GM21717 (cell line): ENCODE results near the gene NTF4.
"Not testable (repeated sequence)": the region's sequence is repeated elsewhere in the genome, so short reads cannot be mapped to it uniquely, and the experiment has no call there.

ENCODE experiments used
- ATAC-seq: cut with Tn5 transposase; IDR thresholded peaks from one replicate; pipeline ENCODE4 v1.9.1; 2021; ENCODE audit warnings: mild to moderate bottlenecking, moderate library complexity; ENCODE audit not compliant: unreplicated experiment

NTF4 gene

DNA sequence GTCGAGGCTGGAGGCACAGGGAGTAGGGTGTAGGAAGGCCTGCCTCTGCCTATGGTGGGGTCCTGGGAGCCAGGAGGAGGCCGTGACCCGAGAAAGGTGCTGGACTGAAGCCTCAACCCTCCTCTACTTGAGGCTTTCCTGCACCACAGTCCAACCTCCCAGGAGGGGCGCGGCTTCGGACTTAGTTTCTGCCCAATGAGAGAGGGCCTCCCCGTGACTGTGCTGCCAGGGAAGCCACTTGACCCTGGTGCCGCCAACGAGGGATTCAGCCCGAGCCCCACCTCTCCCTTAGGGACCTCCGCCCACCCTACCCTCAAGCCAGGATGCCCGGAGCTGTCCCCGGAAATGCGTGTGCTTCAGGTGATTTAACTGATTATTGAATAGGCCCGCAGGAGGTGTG is 40.4 kb downstream of the NTF4 start, which contains the start of gene CGB3:
Gene CGB3, minus strand, starts transcription at position 101 of the 400 bp plus-strand sequence. CDS start 362 bp downstream, outside the sequence.
- ATAC-seq: not testable (repeated sequence)

DNA sequence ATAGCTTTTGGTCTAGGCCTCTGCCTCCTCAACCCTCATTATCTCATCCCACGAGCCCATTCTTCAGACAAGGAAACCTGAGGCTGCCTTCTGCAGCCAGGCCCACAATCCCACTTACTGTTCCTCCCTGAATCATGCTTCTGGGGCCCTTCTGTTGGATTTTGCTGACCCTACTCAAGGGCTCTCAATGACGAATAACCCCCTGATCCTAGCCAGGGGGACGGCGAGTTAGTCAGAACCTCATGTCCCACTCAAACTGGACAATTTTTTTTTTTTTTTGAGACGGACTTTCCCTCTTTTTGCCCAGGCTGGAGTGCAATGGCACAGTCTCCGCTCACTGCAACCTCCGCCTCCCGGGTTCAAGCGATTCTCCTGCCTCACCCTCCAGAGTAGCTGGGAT is 42.5 kb downstream of the NTF4 start:
- ATAC-seq: no peak

DNA sequence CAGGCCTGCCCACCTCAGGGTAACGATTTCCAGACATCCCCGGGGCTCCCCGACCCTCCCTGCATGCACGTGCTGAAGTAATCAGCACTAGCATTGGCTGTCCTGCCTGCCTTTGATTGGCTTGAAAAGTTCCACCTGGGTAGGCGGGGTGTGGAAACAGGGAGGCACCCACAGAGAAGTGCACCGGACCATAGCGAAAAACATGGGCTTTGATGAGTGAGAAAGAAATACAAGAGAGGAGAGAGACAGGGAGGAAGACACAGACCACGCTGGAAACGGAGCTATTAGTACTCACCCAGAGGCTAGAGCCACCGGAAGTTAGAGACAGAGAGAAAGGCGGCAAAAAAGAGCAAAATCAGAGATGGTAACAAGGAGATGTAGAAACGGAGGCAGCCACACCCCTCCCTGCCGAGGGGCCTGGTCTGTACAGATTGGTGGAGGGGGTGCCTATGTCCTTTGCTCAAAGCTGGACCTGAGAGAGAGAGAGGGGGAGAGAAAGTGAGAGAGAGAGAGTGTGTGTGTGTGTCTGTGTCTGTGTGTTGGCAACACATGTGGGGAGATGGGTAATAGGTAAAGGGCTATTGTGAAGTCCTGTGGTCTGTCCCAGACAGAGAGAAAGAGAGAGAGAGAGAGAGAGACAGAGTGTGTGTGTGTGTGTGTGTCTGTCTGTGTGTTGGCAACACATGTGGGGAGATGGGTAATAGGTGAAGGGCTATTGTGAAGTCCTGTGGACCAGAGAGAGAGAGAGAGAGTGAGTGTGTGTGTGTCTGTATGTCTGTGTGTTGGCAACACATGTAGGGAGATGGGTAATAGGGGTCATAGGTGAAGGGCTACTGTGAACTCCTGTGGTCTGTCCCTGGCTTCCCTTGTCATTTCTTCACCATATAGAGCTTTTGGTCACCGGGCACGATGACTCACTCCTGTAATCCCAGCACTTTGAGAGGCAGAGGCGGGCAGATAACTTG is 43.4 kb downstream of the NTF4 start:
- ATAC-seq: no peak

DNA sequence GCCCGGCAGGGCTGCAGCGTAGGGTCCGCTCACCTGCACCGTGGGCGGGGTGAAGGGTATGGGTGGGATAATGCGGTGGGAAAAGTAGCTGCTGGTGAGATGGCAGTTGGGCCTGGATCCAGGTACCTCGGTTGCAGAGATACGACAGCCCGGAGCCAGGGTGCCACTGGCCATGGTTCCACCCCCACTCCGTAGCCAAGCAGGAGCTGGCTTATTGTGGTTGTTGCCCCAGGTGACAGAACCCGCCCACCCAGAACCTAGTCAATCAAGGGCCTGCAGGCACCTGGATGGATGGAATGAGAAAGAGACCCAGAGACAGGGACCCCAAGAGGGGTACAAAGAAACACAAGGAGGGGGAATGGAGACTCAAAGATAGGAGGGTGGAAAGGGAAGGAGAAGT is 44.3 kb downstream of the NTF4 start:
- ATAC-seq: no peak

DNA sequence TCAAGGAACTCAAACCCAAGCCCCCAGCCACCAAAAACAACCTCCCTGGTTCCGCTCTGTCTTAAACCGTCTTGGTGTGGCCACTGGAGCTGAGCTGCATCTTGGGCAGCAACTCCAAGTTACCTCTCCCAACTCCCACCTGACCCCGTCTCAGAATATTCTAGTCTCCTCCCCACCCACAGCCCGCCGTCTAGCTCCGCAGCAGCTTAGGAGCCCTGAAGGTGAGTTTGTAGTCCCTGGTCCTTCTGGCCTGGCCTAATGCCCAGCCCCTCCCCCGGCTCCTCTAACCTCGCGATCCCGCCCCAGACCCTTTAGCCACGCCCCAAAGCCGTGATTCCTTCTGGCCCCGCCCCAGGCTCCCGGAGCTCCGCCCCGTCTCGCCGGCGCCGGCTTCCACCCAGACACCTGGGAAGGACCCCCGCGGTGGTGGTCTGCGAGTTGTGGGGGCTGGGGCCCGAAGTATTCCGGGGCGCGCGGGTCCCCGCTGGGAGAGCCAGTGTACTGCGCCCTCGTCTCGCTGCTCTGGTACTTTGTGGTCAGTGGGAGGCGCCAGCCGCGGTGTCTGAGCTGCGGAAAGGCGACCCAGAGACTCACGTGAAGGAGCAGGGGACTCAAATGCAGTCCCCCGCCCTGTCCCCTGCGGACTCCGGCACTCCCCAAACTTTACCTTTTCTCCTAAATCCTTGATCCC is 45.2 kb downstream of the NTF4 start:
- ATAC-seq: no peak

DNA sequence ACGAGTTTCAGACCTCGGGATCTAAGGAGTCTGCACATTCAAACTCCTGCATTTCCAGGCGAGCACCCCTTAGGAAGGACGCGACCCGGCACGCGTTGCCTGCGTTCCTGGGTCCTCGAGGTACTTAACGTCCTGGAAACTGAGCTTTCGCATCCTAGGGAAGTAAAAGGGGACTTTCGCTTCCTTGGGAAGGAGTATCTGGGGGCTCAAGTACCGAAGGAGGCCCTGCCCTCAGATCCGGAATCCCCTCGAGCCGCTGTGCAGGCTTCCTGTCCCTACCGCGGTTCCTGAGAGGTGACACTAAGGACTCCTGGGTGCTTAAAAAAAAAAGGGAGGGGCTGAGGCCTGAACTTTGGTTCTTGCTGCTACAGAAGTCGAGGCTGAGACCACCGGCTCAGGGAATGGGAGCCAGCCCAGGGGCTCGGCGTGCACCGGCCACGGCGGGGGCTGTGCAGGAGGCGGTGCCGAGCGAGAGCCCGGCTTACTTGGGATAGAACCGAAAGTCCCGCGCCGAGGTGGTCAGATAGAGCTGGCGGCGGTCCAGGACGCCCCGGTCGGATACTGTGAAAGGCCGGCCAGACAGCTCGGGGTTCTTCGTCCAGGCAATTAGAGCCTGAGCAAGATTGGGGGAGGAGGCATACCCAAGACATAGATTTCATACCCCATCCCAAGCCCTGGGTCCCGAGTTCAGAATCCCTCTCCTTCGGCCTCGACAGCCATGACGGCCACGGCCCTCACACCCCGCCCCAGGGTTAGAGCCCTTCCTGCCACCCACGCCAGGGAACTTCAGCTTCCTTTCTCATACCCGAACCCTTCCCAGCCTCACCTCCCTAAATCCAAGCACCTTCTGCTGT is 46.0 kb downstream of the NTF4 start:
- not testable (repeated sequence) for ATAC-seq

DNA sequence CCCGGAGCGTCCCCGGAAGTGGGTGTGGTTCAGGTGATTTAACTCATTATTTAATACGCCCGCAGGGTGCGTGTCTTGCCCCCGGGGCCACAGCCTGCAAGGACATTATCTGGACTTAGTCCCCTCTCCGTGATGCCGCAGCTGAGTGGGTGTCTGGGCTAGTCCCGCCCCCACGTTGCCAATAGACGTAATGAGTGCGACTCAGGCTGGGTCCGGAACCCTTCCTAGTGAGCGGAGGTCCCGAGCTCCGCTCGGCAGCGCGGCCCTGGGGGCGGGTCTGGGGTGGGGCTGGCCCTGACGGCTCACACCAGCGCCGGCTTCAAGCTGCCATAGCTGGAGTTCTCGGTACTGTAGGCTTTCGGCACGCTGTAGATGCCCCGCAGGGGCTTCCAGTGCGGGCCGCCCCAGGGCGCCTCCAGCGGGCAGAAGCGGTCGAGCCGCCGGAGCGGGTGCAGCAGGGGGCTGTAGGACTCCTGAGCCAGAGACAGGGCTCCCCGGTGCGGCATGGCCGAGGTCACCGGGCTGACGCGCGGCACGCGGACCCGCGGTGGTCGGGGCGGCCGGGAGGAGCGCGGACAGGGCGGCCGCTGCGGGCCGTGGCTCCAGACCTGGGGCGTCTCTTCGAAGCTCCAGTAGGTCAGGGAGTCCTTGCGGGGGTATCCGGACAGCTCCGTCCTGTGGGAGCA is 46.8 kb downstream of the NTF4 start:
- ATAC-seq: no peak

DNA sequence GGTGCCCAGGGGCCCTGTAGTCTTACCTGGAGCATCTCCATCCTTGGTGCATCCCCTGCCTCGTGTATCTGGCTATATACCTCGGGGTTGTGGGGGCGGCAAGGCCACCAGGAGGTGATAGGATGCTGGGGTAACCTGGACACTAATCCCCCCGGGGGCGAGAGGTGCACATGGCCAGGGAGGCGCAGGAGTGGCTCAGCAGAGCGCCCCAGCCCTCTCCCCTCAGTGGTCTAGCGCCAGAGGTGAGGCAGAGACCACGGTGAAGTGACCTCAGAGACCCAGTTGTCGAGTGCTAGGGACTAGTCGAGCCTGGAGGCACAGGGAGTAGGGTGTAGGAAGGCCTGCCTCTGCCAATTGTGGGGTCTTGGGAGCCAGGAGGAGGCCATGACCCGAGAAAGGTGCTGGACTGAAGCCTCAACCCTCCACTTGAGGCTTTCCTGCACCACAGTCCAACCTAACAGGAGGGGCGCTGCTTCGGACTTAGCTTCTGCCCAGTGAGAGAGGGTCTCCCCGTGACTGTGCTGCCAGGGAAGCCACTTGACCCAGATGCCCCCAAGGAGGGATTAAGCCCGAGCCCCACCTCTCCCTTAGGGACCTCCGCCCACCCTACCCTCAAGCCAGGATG is 47.5 kb downstream of the NTF4 start, which contains the start of gene LHB:
Gene LHB, minus strand, starts transcription at position 51 of the 625 bp plus-strand sequence. Its CDS starts 10 bp downstream, at position 41.
- no peak for ATAC-seq

DNA sequence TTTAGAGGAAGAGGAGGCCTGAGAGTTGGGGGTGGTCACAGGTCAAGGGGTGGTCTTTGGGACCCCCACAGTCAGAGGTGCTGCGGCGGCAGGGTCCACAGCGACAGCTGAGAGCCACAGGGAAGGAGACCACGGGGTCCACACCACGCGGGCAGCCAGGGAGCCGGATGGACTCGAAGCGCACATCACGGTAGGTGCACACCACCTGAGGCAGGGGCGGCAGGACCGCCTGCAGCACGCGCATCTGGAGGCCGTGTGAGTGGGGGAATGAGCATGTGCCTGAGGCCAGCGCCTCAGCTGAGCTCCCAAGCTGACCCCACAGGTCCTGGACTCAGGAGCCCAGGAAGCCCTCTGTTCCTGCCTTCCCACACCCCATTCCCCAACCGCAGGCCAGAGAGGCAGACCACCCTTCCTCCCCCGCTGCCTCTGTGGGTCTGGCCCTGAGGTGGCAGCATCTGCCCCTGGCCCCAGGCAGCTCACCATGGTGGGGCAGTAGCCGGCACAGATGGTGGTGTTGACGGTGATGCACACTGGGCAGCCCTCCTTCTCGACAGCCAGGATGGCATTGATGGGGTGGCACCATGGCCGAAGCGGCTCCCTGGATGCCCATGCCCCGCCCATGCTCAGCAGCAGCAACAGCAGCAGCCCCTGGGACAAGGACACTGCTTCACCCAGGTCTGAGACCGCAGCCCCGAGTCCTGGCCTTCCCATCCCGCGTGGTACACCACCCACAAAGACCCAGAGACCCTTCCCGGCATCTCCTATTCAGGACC is 48.4 kb downstream of the NTF4 start:
- no peak for ATAC-seq

DNA sequence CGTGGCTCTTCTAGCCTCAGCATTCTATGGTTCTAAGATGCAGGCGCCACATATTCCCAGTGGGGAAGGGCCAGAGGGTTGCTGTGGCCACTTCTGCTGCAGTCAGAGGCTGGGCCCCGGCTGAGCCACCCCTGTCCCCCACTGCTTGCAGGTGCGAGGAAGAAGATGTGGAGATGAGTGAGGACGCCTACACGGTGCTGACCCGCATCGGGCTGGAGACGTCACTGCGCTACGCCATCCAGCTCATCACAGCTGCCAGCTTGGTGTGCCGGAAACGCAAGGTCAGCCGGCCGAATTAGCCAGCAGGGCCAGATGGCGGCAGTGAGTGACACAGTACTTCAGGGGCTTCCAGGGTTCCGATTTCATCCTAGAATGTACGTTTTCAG is 49.8 kb downstream of the NTF4 start:
- no peak for ATAC-seq

DNA sequence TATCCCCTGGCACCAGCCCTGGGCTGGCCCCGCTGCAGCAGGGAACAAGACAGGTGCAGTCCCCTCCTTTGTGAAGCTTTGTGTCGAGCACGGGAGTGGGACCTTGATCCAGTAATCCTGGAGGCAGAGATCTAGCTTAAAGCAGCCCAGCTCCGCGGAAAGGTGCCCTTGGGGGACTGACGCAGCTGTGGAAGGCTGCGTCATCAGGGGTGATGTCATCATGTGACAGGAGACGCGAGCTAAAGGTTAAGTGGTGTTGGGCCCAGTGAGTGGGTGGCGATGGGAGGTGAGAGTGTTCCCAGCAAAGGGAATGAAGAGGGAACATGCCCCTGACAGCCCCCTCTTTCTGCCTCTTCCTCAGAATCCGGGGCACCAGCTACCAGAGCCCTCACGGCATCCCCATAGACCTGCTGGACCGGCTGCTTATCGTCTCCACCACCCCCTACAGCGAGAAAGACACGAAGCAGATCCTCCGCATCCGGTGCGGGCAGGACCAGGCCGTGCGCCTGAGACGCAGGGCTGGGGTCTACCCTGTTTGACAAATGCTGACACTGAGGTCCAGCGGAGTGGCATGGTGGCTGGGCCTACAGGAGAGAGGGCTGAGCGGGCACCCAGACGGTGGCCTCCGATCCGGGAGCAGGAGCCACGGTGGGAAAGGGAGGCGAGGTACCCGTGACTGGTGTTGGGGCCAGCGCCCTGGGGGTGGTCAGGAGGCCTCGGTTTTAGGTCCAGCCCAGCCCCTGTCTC is 50.3 kb downstream of the NTF4 start:
- no peak for ATAC-seq

DNA sequence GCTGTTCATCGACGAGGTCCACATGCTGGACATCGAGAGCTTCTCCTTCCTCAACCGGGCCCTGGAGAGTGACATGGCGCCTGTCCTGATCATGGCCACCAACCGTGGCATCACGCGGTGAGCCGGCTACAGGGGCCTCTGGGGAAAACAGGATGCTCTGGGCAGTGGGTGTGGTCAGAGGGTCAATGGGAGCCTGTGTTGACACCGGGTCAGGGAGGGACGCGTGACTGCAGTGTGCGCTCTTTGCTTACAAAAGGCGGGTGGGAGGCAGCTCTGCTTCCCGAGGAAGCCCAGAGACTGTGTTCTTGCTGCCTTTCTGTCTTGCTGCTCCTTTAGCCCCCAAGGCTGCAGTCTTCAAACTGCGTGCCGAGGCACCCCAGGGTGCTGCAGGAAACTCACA is 53.4 kb downstream of the NTF4 start:
- no peak for ATAC-seq
